Ovary (tissue), 3 donors: ENCODE results near the gene SIGLEC11.

ENCODE experiments used
- CTCF ChIP-seq, 3 donors: fragments of 450-650 bp in 2 of 3; fragments of 200-600 bp in 1 of 3; IDR thresholded peaks; one replicate each; pipeline versions ENCODE4 v1.5.1 to v1.8.0; 2016 to 2022; ENCODE audit warnings: antibody characterized with exemption in 3 of 3, mild to moderate bottlenecking in 1 of 3
- POLR2A ChIP-seq: fragments of 450-650 bp; IDR thresholded peaks from one replicate; pipeline ENCODE4 v1.6.1; 2017; ENCODE audit warnings: antibody characterized with exemption, mild to moderate bottlenecking, moderate library complexity
- donor health status: DM: no; HTN: no; CAD: no.

- TF ChIP-seq POLR2A (no peak), CTCF (IDR thresholded peaks at IDR 0.05) (no peak)
Observed at GRCh38 chr19:50000038-50000840, 39.3 kb upstream of the SIGLEC11 start.
